ENCODE data around the gene PIK3C2G.

DNA sequence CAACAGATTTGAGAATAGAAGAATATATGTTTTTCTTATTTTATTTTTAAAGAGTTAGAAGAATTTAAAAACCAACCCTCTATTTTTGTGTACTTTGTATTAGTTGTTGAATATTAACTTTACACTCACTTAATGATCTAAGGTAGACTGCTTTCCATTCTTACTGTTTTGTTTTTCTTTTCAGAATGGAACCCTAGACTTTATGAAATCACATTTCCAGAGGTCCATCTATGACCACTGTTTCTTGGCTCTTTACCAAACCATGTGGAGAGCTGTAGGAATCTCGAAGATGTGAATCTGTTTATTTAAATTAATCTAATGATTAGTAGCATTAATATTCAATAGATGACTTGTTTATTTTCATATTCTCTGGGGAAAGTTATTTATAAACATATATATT is 7.2 kb upstream of the PIK3C2G start:
- TF ChIP-seq, protein P1, sequence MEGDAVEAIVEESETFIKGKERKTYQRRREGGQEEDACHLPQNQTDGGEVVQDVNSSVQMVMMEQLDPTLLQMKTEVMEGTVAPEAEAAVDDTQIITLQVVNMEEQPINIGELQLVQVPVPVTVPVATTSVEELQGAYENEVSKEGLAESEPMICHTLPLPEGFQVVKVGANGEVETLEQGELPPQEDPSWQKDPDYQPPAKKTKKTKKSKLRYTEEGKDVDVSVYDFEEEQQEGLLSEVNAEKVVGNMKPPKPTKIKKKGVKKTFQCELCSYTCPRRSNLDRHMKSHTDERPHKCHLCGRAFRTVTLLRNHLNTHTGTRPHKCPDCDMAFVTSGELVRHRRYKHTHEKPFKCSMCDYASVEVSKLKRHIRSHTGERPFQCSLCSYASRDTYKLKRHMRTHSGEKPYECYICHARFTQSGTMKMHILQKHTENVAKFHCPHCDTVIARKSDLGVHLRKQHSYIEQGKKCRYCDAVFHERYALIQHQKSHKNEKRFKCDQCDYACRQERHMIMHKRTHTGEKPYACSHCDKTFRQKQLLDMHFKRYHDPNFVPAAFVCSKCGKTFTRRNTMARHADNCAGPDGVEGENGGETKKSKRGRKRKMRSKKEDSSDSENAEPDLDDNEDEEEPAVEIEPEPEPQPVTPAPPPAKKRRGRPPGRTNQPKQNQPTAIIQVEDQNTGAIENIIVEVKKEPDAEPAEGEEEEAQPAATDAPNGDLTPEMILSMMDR (IDR thresholded peaks at IDR 0.05), result no peak
- no peak for TF ChIP-seq POLR2A (IDR thresholded peaks at IDR 0.05)
- no peak for TF ChIP-seq POLR2AphosphoS5 (IDR thresholded peaks at IDR 0.05; ENCODE audit: insufficient read depth in 1 of 2, low read depth in 1 of 2)

Measured in vagina (tissue), 2 donors.